HL-60/S4 treated with retinoic acid at 250 ng/mL for 4 days and 3 days (cell line): Measurements from ENCODE around the gene P3H3.

Experiments
- in situ Hi-C: fragments of 300-500 bp; cut with MboI; formaldehyde crosslinking; loops from 2 replicates; pipeline ENCODE4 v1.7.0; 2022; ENCODE audit warnings: low sequenced_read_pairs

The P3H3 gene, protein sequence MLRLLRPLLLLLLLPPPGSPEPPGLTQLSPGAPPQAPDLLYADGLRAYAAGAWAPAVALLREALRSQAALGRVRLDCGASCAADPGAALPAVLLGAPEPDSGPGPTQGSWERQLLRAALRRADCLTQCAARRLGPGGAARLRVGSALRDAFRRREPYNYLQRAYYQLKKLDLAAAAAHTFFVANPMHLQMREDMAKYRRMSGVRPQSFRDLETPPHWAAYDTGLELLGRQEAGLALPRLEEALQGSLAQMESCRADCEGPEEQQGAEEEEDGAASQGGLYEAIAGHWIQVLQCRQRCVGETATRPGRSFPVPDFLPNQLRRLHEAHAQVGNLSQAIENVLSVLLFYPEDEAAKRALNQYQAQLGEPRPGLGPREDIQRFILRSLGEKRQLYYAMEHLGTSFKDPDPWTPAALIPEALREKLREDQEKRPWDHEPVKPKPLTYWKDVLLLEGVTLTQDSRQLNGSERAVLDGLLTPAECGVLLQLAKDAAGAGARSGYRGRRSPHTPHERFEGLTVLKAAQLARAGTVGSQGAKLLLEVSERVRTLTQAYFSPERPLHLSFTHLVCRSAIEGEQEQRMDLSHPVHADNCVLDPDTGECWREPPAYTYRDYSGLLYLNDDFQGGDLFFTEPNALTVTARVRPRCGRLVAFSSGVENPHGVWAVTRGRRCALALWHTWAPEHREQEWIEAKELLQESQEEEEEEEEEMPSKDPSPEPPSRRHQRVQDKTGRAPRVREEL

DNA sequence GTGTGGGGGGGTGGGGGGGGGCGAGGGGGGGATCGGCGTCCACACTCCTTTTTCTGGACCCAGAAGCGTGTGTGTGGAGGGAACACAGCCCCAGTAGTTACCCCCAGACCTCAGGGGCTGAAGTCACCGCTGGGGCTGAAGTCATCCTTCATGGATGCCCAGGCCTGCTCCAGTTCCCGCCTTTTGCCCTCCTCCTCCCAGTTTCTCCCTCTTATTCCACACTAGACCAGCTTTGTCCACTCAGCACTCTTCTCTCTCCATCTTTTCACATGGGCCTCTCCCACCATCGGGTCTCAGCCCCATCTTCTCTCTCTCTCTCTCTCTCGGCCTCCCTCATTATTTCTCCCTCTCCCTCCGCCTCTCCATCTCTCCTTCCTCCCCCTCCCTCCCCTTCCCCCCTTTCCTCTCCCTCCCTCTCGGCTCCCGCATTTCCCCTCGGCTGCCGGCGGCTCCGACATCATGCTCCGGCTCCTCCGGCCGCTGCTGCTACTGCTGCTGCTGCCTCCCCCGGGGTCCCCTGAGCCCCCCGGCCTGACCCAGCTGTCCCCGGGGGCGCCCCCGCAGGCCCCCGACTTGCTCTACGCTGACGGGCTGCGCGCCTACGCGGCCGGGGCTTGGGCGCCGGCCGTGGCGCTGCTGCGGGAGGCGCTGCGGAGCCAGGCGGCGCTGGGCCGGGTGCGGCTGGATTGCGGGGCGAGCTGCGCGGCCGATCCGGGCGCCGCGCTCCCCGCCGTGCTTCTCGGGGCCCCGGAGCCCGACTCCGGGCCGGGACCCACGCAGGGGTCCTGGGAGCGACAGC is at the start of gene P3H3:
Gene P3H3 (plus strand): TSS at position 426 of the 799 bp plus-strand sequence. CDS start 34 bp downstream, at position 460.
- in situ Hi-C loops, result loop anchor here (10.0 kb wide), 1 partner anchor 213 kb away; no protein-coding TSS in a partner anchor

DNA sequence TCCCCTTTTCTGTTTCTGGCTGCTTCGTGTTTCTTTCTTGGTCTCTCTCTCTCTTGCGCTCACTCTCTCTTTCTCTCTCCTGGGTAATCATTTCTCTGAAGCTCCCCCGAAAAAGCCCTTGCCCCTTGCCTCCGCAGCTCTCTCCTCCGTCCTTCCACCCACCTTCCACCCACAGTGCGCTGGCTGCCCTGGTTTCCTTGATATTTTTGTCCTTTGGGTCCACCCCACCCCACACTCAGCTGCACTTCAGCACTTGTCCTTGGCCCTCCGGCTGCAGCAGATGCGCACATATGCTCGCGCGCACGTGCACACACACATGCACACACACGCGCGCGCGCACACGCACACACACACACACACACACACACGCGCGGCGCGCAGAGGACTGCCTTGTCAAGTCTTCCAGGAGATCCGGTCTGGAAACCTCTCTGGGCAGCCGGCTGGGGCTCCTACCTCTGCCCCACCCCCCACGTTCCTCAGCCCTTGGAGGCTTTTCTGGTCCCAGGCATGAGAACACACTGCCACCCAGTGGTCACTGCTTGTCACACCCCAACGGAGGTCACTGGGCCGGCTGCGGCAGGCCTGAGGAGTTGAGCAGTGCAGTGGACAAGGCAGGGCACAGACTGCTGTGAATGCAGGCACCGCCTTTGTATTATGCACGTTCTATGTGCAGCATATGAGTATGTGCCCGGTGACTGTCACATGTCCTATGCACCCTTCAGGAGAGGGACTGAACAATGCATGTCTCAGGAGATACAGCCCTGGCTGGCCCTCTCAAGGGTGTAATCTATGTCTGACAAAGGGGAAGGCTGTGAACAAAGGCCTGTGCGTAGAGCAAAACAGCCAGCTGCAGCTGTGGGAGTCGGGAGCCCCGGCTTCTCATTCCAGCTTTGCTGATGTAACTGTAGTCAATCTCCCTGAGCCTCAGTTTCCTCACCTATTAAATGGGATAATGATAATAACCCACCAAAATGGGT is 49.3 kb upstream of the P3H3 start:
- in situ Hi-C loops, result no loop called here

DNA sequence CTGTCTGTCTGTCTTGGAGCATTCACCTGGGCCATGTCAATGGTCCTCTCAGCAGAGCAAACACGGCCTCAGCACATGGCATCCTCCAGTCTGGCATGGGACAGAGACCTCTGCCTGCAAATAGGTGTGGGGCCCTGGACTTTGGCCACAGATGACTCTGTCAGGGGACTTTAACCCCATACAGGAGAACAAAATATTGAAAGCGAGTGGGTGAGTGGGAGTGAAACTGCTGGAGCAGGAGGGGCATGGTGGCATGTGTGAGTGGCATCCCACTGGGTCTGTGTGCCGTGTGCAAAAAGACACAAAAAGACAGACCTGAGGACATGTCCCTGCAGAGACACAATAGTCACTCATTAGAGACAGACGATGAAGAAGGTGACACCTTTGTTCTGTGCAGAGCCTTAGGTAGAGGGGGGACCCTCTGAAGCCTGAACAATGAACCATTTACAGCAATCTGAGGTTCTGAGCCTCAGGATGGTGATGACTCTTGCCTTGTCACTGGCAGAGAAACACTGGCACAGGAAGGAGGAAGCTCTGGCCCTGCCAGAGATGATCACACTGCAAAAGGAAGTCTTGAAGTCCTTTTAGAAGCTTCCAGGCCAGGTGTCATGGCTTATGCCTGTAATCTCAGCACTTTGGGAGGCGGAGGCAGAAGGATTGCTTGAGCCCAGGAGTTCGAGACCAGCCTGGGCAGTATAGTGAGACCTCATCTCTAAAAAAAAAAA is 48.3 kb upstream of the P3H3 start:
- in situ Hi-C loops, result no loop called here

GRCh38 chr12:6780573-6780972 is 47.6 kb upstream of the P3H3 start:
- in situ Hi-C loops, result no loop called here

DNA sequence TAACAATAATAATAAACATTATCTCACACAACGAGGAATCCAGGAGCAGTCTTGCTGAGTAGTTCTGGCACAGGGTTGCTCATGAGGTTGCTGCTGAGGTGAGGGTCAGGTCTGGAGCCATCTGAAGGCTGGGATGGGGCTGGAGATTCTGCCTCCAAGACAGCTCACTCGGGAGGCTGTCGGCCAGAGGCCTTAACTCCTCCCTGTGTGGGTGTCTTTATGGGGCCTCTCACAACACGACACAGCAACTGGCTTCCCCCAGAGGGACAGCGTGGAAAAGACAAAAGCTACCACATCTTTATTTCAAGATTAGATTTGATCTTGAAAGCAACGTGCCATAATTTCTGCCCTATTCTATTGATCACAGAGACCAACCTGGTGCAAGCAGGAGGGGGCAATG is 46.1 kb upstream of the P3H3 start:
- in situ Hi-C loops, result no loop called here

DNA sequence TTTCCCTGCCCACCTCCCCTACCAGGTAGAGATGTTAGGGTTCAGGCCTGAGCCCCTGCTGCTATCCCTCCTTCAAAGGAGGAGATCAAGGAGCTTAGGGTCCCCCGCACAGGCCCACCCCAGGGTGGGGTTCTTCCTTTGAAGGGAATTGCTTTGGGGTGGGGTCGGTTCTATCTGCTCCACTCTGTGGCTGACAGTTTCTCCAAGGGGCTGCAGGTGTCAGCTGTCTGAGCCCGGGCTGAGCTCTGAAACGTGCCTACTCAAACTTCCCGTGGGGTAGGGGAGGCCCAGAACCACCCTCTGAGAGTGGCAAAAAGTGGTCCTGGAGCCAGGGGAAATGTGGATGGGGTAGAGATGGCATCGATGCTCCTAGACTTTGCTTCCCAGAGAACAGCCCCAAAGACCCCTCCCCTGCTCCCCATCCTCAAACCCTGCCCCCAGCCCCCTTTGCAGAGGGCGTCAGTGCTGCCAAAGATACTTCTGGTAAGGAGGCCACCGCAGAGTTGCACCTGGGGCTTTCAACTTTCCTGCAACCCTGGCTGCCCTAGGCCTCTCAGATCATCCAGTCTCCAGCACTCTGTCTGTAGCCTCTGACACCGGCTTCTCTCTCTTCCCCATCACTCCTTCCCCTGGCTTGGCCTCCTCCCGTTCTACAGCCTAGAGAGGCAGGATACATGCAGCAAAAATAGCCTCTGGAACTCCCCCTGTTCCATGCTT is 45.2 kb upstream of the P3H3 start:
- in situ Hi-C loops, result no loop called here

DNA sequence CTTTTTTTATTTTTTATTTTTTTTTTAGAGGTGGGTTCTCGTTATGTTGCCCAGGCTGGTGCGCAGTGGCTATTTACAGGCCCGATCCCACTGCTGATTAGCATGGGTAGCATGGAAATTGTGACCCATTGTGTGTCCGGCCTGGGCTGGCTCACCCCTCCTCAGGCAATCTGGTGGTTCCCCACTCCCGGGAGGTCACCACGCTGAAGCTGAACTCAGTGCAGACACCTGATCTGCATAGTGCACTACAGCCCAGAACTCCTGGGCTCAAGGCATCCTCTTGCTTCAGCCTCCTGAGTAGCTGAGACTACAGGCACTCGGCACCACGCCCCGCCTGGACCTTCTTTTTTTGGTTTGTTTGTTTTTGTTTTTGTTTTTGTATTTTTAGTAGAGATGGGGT is 44.4 kb upstream of the P3H3 start:
- in situ Hi-C loops, result no loop called here

GRCh38 chr12:6784296-6784695 is 43.9 kb upstream of the P3H3 start:
- in situ Hi-C loops, result no loop called here

GRCh38 chr12:6784761-6785160 is 43.4 kb upstream of the P3H3 start:
- in situ Hi-C loops, result no loop called here

DNA sequence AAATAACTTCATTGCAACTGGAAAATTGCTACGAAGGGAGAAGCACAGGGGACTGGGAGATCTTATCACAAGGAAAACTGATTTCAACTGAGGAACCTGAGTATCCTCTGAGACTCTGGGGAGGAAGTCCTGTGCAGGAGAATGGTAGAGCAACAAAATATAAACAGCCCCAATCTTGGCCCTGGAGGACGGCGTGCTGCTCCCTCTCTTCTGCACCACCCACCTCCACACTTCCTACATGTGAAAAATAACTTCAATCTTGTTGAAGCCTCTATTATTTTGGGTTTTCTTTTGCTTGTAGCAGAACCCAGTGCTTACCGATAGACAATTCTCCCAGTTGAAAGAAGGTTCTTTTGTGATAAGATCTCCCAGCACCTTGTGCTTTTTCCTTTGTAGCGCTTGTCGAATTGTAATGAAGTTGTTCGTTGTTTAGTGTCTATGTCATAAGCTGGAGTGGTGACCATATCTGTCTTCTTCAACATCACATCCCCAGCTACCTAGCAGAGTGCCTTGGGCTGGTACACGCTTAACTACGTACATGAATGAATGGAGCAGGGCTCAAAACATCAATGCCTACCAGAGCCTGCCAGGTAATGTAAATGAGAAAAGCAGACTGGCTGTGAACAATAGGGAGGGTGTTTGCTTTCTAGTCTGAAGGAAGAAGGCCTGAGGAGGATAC is 41.7 kb upstream of the P3H3 start:
- in situ Hi-C loops, result no loop called here

DNA sequence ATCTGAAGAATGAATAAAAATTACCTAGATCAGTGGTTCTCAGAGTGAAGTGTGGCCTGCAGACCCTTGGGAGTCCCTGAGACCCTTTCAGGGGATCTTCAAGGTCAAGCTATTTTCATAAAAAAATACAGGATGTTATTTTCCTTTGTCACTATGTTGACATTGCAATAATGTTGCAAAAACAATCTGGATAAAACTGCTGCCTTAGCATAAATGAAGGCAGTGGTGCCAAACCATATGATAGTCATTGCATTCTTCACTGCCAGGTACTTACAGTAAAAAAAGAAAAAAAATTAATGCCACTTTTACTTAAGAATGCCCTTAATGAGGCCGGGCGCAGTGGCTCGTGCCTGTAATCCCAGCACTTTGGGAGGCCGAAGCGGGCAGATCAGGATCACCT is 40.9 kb upstream of the P3H3 start:
- in situ Hi-C loops, result no loop called here

DNA sequence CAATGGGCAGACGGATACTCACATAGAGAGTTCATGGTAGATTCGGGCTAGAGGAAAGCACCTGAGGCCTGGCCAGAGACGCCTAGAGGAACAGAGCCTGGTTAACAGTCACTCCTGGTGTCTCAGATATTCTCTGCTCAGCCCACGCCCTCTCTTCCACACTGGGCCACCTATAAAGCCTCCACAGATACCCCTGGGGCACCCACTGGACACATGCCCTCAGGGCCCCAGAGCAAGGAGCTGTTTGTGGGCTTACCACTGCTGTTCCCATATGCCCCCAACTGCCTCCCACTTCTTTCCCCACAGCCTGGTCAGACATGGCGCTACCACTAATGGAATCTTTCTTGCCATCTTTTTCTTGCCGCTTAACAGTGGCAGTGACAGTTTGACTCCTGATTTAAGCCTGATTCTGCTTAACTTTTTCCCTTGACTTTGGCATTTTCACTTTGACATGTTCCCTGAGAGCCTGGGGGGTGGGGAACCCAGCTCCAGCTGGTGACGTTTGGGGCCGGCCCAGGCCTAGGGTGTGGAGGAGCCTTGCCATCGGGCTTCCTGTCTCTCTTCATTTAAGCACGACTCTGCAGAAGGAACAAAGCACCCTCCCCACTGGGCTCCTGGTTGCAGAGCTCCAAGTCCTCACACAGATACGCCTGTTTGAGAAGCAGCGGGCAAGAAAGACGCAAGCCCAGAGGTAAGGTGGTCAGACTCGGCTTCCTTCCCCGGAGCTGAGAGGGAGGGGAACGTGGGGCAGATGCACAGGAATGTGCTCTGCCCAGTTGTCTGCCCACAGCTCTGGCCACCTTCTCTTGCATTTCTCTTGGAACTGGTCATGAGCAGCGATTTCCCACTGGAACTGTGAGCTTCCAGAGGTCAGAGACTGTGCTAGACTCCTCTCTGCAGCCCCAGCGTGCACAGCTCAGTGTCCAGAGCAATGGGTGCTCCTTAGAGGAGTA is 39.0 kb upstream of the P3H3 start, which contains the start of gene CD4:
Gene CD4 (plus strand): TSS at position 557 of the 953 bp plus-strand sequence. CDS start 10,611 bp downstream, outside the sequence.
- in situ Hi-C loops, result no loop called here

DNA sequence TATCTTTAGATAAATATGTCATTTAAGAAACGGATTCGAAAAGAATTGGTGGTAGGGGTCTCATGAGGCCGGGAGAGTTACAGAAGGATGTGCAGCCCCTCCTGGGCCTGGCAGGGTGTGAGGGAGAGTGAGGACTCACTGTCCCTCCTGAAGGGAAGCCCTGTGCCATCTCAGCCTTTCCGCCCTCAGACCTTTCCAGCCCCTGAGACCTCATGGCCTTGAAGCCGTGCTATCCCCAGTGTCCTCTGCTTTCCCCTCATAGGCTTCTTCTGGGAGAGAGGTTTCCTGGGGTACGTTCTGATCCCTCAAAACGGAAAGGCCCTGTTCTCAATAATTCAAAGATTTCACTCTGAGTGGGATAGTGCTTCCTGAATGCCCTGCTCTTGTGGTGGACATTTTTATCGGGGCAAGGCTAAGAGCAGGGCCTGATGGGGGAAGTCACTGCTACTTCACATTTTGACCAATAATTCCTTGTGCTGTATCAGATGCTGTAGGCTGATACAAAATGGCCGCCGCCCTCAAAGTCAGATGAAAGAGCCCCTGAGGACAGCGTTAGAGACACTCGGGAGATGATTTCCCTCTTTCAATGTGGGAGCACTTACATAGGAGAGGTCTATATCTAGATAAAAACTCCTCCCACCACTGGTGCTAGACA is 37.6 kb upstream of the P3H3 start:
- in situ Hi-C loops, result no loop called here

- in situ Hi-C loops, result no loop called here
Measured at GRCh38 chr12:6791931-6792520, 36.2 kb upstream of the P3H3 start.

- in situ Hi-C loops, result no loop called here
Measured at GRCh38 chr12:6792522-6793201, 35.5 kb upstream of the P3H3 start.

GRCh38 chr12:6795088-6795487 is 33.1 kb upstream of the P3H3 start:
- in situ Hi-C loops, result no loop called here
